Ishikawa (cell line): ENCODE data around the gene CLCNKB.

ENCODE experiments used
- CEBPB ChIP-seq: IDR thresholded peaks from 2 replicates; pipeline ENCODE4 v1.6.1; 2012
- CREB1 ChIP-seq: IDR thresholded peaks from 2 replicates; pipeline ENCODE4 v1.6.1; 2012; ENCODE audit warnings: low read depth
- EGR1 ChIP-seq: IDR thresholded peaks from 2 replicates; pipeline ENCODE4 v1.6.1; 2012
- EP300 ChIP-seq: IDR thresholded peaks from 2 replicates; pipeline ENCODE4 v1.6.1; 2012; ENCODE audit warnings: borderline replicate concordance
- FOXM1 ChIP-seq: IDR thresholded peaks from 2 replicates; pipeline ENCODE4 v1.6.1; 2012; ENCODE audit warnings: low read depth, borderline replicate concordance
- NFIC ChIP-seq: IDR thresholded peaks from 2 replicates; pipeline ENCODE4 v1.6.1; 2012
- RAD21 ChIP-seq: IDR thresholded peaks from 2 replicates; pipeline ENCODE4 v1.6.1; 2012; ENCODE audit warnings: low read depth
- TAF1 ChIP-seq: IDR thresholded peaks from 2 replicates; pipeline ENCODE4 v1.6.1; 2012; ENCODE audit warnings: low read depth, mild to moderate bottlenecking
- TCF12 ChIP-seq: IDR thresholded peaks from 2 replicates; pipeline ENCODE4 v1.6.1; 2012; ENCODE audit warnings: low read depth
- TEAD4 ChIP-seq: IDR thresholded peaks from 2 replicates; pipeline ENCODE4 v1.6.1; 2012
- YY1 ChIP-seq: IDR thresholded peaks from 2 replicates; pipeline ENCODE4 v1.6.1; 2012; ENCODE audit warnings: low read depth
- ZBTB7A ChIP-seq: IDR thresholded peaks from 2 replicates; pipeline ENCODE4 v1.6.1; 2012; ENCODE audit warnings: low read depth
- TF ChIP-seq, protein P1 (sequence below): IDR thresholded peaks from 2 replicates; pipeline ENCODE4 v1.6.1; 2012; ENCODE audit warnings: low read depth, mild to moderate bottlenecking
- TF ChIP-seq, protein P2 (sequence below): IDR thresholded peaks from 2 replicates; pipeline ENCODE4 v1.6.1; 2012
- TF ChIP-seq, protein P3 (sequence below): IDR thresholded peaks from 2 replicates; pipeline ENCODE4 v1.6.1; 2012

CLCNKB gene

DNA sequence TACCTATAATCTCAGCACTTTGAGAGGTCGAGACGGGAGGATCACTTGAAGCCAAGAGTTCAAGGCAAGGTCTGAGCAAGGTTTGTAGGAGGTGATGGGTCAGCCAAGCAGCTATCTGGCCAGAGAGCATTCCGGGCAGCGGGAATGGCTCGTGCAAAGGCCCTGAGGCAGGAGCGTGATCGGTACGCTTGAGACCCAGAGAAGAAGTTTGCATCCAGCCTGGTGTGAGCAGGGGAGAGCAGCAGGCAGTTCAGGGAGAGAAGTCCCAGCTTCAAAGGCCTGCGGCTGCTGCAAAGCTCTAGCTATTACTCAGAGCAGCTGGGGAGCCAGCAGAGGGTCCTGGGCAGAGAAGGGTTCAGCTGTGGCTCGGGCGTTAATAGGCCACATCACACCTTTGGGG is 44.7 kb upstream of the CLCNKB start:
- TF ChIP-seq YY1 (no peak), EGR1 (no peak), EP300 (no peak), TCF12 (no peak), FOXM1 (no peak), ZBTB7A (no peak), RAD21 (no peak), CREB1 (no peak)
- TF ChIP-seq, protein P1, sequence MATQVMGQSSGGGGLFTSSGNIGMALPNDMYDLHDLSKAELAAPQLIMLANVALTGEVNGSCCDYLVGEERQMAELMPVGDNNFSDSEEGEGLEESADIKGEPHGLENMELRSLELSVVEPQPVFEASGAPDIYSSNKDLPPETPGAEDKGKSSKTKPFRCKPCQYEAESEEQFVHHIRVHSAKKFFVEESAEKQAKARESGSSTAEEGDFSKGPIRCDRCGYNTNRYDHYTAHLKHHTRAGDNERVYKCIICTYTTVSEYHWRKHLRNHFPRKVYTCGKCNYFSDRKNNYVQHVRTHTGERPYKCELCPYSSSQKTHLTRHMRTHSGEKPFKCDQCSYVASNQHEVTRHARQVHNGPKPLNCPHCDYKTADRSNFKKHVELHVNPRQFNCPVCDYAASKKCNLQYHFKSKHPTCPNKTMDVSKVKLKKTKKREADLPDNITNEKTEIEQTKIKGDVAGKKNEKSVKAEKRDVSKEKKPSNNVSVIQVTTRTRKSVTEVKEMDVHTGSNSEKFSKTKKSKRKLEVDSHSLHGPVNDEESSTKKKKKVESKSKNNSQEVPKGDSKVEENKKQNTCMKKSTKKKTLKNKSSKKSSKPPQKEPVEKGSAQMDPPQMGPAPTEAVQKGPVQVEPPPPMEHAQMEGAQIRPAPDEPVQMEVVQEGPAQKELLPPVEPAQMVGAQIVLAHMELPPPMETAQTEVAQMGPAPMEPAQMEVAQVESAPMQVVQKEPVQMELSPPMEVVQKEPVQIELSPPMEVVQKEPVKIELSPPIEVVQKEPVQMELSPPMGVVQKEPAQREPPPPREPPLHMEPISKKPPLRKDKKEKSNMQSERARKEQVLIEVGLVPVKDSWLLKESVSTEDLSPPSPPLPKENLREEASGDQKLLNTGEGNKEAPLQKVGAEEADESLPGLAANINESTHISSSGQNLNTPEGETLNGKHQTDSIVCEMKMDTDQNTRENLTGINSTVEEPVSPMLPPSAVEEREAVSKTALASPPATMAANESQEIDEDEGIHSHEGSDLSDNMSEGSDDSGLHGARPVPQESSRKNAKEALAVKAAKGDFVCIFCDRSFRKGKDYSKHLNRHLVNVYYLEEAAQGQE, result no peak
- TF ChIP-seq, protein P2, sequence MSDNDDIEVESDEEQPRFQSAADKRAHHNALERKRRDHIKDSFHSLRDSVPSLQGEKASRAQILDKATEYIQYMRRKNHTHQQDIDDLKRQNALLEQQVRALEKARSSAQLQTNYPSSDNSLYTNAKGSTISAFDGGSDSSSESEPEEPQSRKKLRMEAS, result no peak

DNA sequence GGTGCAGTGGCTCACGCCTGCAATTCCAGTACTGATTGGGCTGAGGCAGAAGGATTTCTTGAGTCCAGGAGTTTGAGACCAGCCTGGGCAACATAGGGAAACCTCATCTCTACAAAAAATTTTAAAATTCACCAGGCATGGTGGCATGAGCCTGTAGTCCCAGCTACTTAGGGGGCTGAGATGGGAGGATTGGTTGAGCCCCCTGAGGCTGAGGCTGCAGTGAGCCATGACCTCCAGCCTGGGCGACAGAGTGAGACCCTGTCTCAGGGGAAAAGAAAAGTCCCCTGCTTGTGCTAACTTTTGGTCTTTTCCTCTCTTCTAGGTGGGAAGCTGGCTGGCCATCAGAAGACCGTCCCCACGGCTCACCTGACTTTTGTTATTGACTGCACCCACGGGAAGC is 38.0 kb upstream of the CLCNKB start:
- no peak for TF ChIP-seq TEAD4
- TF ChIP-seq EGR1, result no peak
- TF ChIP-seq, protein P1, result no peak
- TF ChIP-seq CEBPB, result no peak
- TF ChIP-seq EP300, result no peak
- TF ChIP-seq ZBTB7A, result no peak
- TF ChIP-seq CREB1, result no peak
- no peak for TF ChIP-seq TAF1
- TF ChIP-seq YY1, result no peak
- no peak for TF ChIP-seq TCF12
- TF ChIP-seq, protein P3, sequence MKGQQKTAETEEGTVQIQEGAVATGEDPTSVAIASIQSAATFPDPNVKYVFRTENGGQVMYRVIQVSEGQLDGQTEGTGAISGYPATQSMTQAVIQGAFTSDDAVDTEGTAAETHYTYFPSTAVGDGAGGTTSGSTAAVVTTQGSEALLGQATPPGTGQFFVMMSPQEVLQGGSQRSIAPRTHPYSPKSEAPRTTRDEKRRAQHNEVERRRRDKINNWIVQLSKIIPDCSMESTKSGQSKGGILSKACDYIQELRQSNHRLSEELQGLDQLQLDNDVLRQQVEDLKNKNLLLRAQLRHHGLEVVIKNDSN, result no peak
- TF ChIP-seq FOXM1, result no peak
- no peak for TF ChIP-seq NFIC
- no peak for TF ChIP-seq RAD21
- TF ChIP-seq, protein P2, result no peak

DNA sequence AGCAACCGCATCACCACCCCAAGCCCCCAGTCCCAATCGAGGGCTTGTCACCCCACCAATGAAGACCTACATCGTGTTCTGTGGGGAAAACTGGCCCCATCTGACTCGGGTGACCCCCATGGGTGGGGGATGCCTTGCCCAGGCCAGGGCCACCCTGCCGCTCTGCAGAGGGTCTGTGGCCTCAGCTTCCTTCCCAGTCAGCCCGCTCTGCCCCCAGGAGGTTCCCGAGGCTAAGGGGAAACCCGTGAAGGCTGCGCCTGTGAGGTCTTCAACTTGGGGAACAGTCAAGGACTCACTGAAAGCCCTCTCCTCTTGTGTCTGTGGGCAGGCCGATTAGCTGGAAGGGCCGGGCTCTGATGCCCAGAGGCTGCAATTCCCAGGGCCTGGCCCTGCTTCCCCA is 37.6 kb upstream of the CLCNKB start:
- no peak for TF ChIP-seq CEBPB
- TF ChIP-seq EGR1, result no peak
- TF ChIP-seq, protein P2, result no peak
- TF ChIP-seq FOXM1, result no peak
- TF ChIP-seq NFIC, result no peak
- TF ChIP-seq EP300, result no peak

DNA sequence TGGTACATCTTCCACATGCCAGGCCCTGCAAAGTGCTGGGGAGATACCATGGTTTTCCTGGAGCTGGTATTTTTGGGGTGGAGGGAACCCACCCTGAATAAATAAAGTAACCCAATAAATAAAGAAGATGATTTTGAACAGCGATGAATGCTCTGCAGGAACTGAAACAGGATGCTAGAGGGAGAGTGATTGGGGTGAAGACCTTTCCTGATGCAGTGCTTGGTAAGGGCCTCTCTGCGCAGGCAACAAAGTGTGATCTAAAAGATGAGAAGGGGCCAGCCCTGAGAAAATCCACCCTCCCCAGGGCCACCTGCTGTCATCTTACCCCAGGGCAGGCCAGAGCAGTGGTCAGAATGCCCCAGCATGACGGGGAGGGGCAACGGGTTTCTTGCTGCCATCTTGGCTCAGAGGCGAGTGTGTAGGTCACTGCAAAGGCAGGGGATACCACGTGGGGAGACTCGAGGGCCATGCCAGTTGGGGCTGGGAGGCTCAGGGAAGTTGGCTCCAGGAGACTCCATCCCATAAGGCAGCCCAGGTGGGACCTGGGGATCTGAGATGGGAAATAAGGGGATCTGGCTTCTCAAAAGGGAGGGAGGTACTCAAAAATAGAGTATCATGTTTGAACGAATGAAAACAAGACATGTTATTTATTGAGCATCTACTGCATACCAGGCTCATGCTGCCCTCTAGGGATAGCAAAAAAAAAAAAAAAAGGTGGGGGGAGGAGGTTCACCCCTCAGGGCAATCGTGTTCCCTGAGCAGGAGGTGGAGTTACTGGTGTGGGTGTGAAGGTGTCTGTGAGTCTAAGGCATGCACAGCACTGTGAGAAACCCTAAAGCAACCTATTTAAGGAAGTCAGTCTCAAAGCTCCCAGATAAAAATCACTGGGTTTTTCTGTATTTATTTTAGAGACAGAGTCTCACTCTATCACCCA is 36.8 kb upstream of the CLCNKB start:
- TF ChIP-seq RAD21 (no peak), NFIC (no peak), TEAD4 (no peak)

DNA sequence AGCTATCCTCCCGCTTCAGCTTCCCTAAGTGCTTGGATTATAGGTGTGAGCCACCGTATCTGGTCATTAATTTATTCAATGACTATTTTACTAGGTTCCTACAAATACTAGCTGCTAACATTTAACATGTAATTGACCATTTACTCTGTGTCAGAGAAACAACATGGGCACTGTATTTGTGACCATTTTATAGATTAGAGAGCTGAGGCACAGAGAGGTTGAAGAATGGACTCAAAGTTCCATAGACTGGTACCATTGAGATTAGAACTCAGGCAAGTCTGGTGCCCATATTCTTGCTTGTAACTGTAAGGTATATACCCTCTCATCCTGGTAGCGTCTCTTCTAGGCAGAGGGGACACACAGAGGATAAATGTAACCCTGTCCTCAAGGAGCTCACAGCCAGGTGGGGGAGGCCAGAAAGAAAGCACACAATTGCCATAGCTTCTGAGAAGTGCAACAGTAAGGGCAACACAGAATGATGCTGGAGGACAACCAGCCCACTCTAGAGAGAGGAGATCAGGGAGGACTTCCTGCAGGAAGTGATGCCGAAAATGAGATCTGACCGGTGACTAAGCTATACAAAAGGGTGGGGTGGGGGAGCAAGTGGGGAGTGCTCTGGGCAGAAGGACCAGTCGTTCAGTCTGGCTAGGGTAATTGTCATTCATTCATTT is 35.8 kb upstream of the CLCNKB start:
- TF ChIP-seq EGR1 (no peak), FOXM1 (no peak)

DNA sequence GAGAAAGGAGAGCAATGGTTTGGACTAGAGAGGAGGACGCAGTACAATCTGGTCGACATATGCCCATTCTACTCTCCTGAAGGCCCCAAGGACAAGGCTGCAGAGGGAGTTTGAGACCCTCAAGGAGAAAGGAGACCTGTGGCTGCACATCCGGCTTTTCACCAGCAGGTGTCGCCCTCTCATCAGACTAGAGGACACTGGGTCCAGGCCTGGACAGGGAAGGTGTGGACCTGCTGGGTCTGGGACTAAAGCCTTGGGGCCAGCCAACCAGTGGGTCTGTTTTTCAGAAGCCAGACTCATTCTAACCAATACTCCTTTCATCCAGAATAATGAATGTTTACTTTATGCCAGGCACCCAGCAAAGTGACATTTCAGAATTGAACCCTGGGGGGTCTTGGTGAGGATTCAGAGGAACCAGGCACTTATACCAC is 34.5 kb upstream of the CLCNKB start:
- TF ChIP-seq ZBTB7A (0 out of 2 replicates have a peak, but pooled peaks have one; percentile 33), NFIC (no peak), RAD21 (peak; percentile 99), TCF12 (no peak)
